K562 (cell line): ENCODE measurements around the gene PEX6. TPM values are rescaled to one million over a fixed set of nuclear protein-coding genes. Genes with fewer than 3 reads are reported as not detected.
A peak's percentile ranks its signal among the peaks of the same experiment; 100 is the strongest.

Source experiments
- CBX1 ChIP-seq: sonication (generic); IDR thresholded peaks from 2 replicates; pipeline ENCODE4 v1.6.1; 2016; ENCODE audit warnings: antibody characterized with exemption, low read depth, mild to moderate bottlenecking
- COPS2 ChIP-seq: fragments of 450-650 bp; conservative IDR thresholded peaks from 2 replicates; pipeline ENCODE4 v1.6.1; 2016; ENCODE audit warnings: mild to moderate bottlenecking, moderate library complexity
- E2F1 ChIP-seq: sonication (generic); formaldehyde crosslinking; IDR thresholded peaks from 2 replicates; pipeline ENCODE4 v1.8.1; 2023; ENCODE audit warnings: mild to moderate bottlenecking, missing genetic modification reagents, moderate library complexity
- E2F6 ChIP-seq, 2 experiments: IDR thresholded peaks; 2 replicates each; pipeline ENCODE4 v1.6.1; 2011; ENCODE audit warnings: borderline replicate concordance in 1 of 2, control low read depth in 1 of 2, low read depth in 1 of 2, low read length in 1 of 2, mild to moderate bottlenecking in 1 of 2, mixed read lengths in 1 of 2, moderate library complexity in 1 of 2; ENCODE audit not compliant: insufficient read depth in 1 of 2, insufficient read length in 1 of 2, poor library complexity in 1 of 2, severe bottlenecking in 1 of 2; ENCODE audit errors: extremely low read depth in 1 of 2
- ELF2 ChIP-seq: fragments of 250-450 bp; sonication (Bioruptor Pico); IDR thresholded peaks from 2 replicates; pipeline ENCODE4 v1.5.0; 2021; ENCODE audit warnings: mild to moderate bottlenecking
- HNRNPL ChIP-seq: fragments of 200-400 bp; formaldehyde crosslinking; IDR thresholded peaks from 2 replicates; pipeline ENCODE4 v1.6.1; 2017; ENCODE audit warnings: low read depth, mild to moderate bottlenecking, low read length
- HNRNPLL ChIP-seq: fragments of 200-400 bp; formaldehyde crosslinking; IDR thresholded peaks from 2 replicates; pipeline ENCODE4 v1.6.1; 2017; ENCODE audit warnings: low read length, low read depth, mild to moderate bottlenecking; ENCODE audit not compliant: poor library complexity, severe bottlenecking
- KAT7 ChIP-seq: sonication (generic); formaldehyde crosslinking; IDR thresholded peaks from 2 replicates; pipeline ENCODE4 v1.8.0; 2022; ENCODE audit warnings: missing genetic modification reagents, mild to moderate bottlenecking, borderline replicate concordance
- KDM5B ChIP-seq: fragments of 200-600 bp; sonication (generic); IDR thresholded peaks from 2 replicates; pipeline ENCODE4 v1.6.1; 2012; ENCODE audit warnings: low read depth, mild to moderate bottlenecking, moderate library complexity, low read length, control low read depth, inconsistent platforms; ENCODE audit not compliant: insufficient replicate concordance
- MAFF ChIP-seq: IDR thresholded peaks from 2 replicates; pipeline ENCODE4 v1.6.1; 2012; ENCODE audit warnings: low read length, improper control_type of control experiment
- MEF2D ChIP-seq: conservative IDR thresholded peaks from 2 replicates; pipeline ENCODE4 v1.6.1; 2016; ENCODE audit warnings: low read depth, missing genetic modification characterization, missing compliant biosample characterization
- NELFE ChIP-seq: IDR thresholded peaks from 2 replicates; pipeline ENCODE4 v1.6.1; 2011; ENCODE audit warnings: mild to moderate bottlenecking; ENCODE audit not compliant: insufficient read depth, insufficient read length
- NFIC ChIP-seq: fragments of 450-650 bp; IDR thresholded peaks from 2 replicates; pipeline ENCODE4 v1.6.1; 2017; ENCODE audit warnings: mild to moderate bottlenecking, inconsistent platforms
- NFYB ChIP-seq: IDR thresholded peaks from 2 replicates; pipeline ENCODE4 v1.6.1; 2011; ENCODE audit warnings: mild to moderate bottlenecking, moderate library complexity; ENCODE audit not compliant: insufficient read length; ENCODE audit errors: extremely low read depth
- RBM39 ChIP-seq: fragments of 200-400 bp; formaldehyde crosslinking; optimal IDR thresholded peaks from 2 replicates; pipeline ENCODE3; 2018; ENCODE audit warnings: low read depth, low read length
- RFX1 ChIP-seq: fragments of 450-650 bp; IDR thresholded peaks from 2 replicates; pipeline ENCODE4 v1.6.1; 2016; ENCODE audit warnings: mild to moderate bottlenecking, moderate library complexity
- SREBF1 ChIP-seq: fragments of 150-350 bp; IDR thresholded peaks from 2 replicates; pipeline ENCODE4 v1.6.1; 2014; ENCODE audit warnings: antibody characterized with exemption, low read depth, low read length, borderline replicate concordance
- TEAD1 ChIP-seq, 2 experiments: fragments of 450-650 bp in 1 of 2; sonication (generic) in 1 of 2; formaldehyde crosslinking; IDR thresholded peaks; 2 replicates each; pipeline versions ENCODE4 v1.4.0 to v1.8.0; 2020 to 2022; ENCODE audit warnings: mild to moderate bottlenecking in 2 of 2, missing genetic modification reagents in 1 of 2
- ZNF436 ChIP-seq: fragments of 250-450, 450-650 bp; sonication (Bioruptor Pico); formaldehyde crosslinking; IDR thresholded peaks from 2 replicates; pipeline ENCODE4 v1.7.0; 2020; ENCODE audit warnings: mild to moderate bottlenecking
- ZNF586 ChIP-seq: fragments of 450-650 bp; formaldehyde crosslinking; conservative IDR thresholded peaks from 2 replicates; pipeline ENCODE4 v1.4.0; 2020; ENCODE audit warnings: mild to moderate bottlenecking, moderate library complexity
- polyA plus RNA-seq, 8 experiments: library from polyadenylated mRNA; depleted of rRNA in 4 of 8; stranded (reverse) in 5 of 8; unstranded in 3 of 8; fragments of >200 nt; fragmentation: Nextera tagmentation in 2 of 8; fragmentation: Illumina TruSeq in 1 of 8; extraction: Ambion mirVana in 2 of 8; extraction: Trizol in 1 of 8; gene quantifications; 2 replicates each; pipeline versions ENCODE4 v1.2.1 to v1.2.3, GENCODE V29; 2011 to 2014; ENCODE audit warnings: inconsistent platforms in 1 of 8, missing spikeins in 1 of 8
- total RNA-seq, 7 experiments: library from RNA; depleted of rRNA in 6 of 7; stranded (reverse); fragments of >200 nt in 6 of 7; fragmentation: Illumina TruSeq in 2 of 7; extraction: Trizol in 2 of 7; gene quantifications; 2 replicates each; pipeline versions ENCODE4 v1.2.1 to v1.2.3, GENCODE V29; 2011 to 2021; ENCODE audit warnings: low replicate concordance in 1 of 7
- TF ChIP-seq, protein P1 (sequence below): fragments of 450-650 bp; formaldehyde crosslinking; IDR thresholded peaks from 2 replicates; pipeline ENCODE4 v1.4.0; 2020; ENCODE audit warnings: mild to moderate bottlenecking, moderate library complexity
- TF ChIP-seq, protein P2 (sequence below): conservative IDR thresholded peaks from 2 replicates; pipeline ENCODE4 v1.6.1; 2011; ENCODE audit warnings: low read depth, mild to moderate bottlenecking, low read length; ENCODE audit not compliant: control insufficient read depth

The PEX6 gene
- total and polyA plus RNA-seq, 9 of the 15 experiments (the other 6 are each of a cell fraction or from before 2014, with no cell fraction given), result 0.17 to 20.8 (median 6.9) TPM

DNA sequence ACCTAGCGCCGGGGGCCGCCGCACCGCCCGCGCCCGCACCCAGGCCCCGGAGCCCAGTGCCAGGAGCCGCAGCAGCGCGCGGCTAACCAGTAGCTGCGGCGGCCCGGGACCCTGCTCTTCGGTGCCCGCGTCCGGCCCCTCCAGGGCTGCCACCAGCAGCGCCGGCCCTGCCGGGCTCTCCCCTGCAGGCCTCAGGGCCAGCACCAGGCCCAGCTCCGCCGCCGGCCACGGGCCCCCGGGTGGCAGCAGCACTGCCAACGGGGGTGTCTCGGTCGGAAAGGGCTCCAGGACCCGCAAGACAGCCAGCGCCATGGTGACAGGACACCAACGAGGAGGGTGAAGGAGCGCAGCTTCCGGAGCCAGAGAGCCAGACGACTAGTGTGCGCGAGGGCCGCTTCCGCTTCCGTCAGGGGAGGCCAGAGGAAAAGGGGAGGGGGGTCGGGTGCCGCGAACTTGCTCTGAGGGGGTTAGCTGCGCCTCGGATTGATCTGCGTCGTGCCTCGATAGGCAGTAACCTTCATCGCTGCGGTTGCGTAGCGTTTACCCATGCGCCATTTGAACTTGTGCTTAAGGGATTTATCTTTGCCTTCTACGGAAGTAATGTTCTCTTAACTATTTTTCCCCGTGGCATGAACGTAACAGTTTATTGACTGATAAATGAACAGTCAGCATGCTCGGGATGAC lies at the start of gene PEX6 (continued):
- TF ChIP-seq E2F6 (IDR thresholded peaks at IDR 0.05; ENCODE audit: borderline replicate concordance in 1 of 2, extremely low read depth in 1 of 2, insufficient read depth in 1 of 2, insufficient read length in 1 of 2, low read depth in 1 of 2, low read length in 1 of 2, poor library complexity in 1 of 2, severe bottlenecking in 1 of 2) (peak; percentile 65 to 67), ZNF436 (CRISPR knock-in tag) (no peak), E2F1 (CRISPR knock-in tag) (0 out of 2 replicates have a peak, but pooled peaks have one; percentile 11), NELFE (no peak), TEAD1 (CRISPR knock-in tag; IDR thresholded peaks at IDR 0.05) (0 out of 4 replicates have a peak, but pooled peaks of 1 of the 2 experiments have one; percentile 14), RBM39 (peak; percentile 67), ZNF586 (CRISPR knock-in tag) (no peak), RFX1 (peak; percentile 60), MEF2D (tag) (0 out of 2 replicates have a peak, but pooled peaks have one; percentile 18), CBX1 (peak; percentile 71; the same call in 1 of the 2 replicates), KAT7 (CRISPR knock-in tag) (0 out of 2 replicates have a peak, but pooled peaks have one; percentile 73), COPS2 (no peak), NFIC (peak; percentile 19; the same call in 1 of the 2 replicates), HNRNPLL (peak; percentile 94), HNRNPL (peak; percentile 83; the same call in 1 of the 2 replicates), NFYB (no peak), MAFF (peak; percentile 47), SREBF1 (no peak), KDM5B (peak; percentile 84), ELF2 (peak; percentile 84)
- TF ChIP-seq, protein P1, sequence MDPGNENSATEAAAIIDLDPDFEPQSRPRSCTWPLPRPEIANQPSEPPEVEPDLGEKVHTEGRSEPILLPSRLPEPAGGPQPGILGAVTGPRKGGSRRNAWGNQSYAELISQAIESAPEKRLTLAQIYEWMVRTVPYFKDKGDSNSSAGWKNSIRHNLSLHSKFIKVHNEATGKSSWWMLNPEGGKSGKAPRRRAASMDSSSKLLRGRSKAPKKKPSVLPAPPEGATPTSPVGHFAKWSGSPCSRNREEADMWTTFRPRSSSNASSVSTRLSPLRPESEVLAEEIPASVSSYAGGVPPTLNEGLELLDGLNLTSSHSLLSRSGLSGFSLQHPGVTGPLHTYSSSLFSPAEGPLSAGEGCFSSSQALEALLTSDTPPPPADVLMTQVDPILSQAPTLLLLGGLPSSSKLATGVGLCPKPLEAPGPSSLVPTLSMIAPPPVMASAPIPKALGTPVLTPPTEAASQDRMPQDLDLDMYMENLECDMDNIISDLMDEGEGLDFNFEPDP (CRISPR knock-in tag), result 0 out of 2 replicates have a peak, but pooled peaks have one; percentile 63
- TF ChIP-seq, protein P2, sequence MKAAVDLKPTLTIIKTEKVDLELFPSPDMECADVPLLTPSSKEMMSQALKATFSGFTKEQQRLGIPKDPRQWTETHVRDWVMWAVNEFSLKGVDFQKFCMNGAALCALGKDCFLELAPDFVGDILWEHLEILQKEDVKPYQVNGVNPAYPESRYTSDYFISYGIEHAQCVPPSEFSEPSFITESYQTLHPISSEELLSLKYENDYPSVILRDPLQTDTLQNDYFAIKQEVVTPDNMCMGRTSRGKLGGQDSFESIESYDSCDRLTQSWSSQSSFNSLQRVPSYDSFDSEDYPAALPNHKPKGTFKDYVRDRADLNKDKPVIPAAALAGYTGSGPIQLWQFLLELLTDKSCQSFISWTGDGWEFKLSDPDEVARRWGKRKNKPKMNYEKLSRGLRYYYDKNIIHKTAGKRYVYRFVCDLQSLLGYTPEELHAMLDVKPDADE, result peak; percentile 59
